Testis (tissue), 2 donors: Measurements from ENCODE around the gene CTBP2.

Experiments used
- CTCF ChIP-seq, 3 experiments: fragments of 450-650 bp in 2 of 3; fragments of 200-600 bp in 1 of 3; sonication (generic) in 1 of 3; IDR thresholded peaks; one replicate each; pipeline ENCODE4 v1.5.1; 2016 to 2019; ENCODE audit warnings: antibody characterized with exemption in 3 of 3, mild to moderate bottlenecking in 2 of 3, moderate library complexity in 1 of 3
- POLR2A ChIP-seq: fragments of 450-650 bp; IDR thresholded peaks from one replicate; pipeline ENCODE4 v1.6.1; 2017; ENCODE audit warnings: antibody characterized with exemption, mild to moderate bottlenecking, moderate library complexity

GRCh38 chr10:125158601-125159485 is 1.5 kb downstream of the CTBP2 start:
- TF ChIP-seq CTCF (IDR thresholded peaks at IDR 0.05) (no peak), POLR2A (no peak)
